Ovary (tissue), 9 donors: Measurements from ENCODE around the gene NHLRC4. TPM values are rescaled to one million over a fixed set of nuclear protein-coding genes. Genes with fewer than 3 reads are reported as not detected.
A peak's percentile ranks its signal among the peaks of the same experiment; 100 is the strongest.

ENCODE experiments used
- DNase-seq, 5 donors: peaks; one replicate each; pipeline ENCODE4 v3.0.0-alpha.2; 2019 to 2020
- H3K27ac ChIP-seq, 2 donors: fragments of 200-600 bp; one replicate each; pipeline versions ENCODE4 v1.5.1 to v1.8.0; 2019 to 2022
- H3K27me3 ChIP-seq: fragments of 200-600 bp; one replicate; pipeline ENCODE4 v1.8.0; 2022
- H3K36me3 ChIP-seq: fragments of 200-600 bp; sonication (generic); one replicate; pipeline ENCODE4 v1.5.1; 2019
- H3K4me1 ChIP-seq: one replicate; pipeline ENCODE4 v1.8.1; 2013; ENCODE audit warnings: mild to moderate bottlenecking, moderate library complexity; ENCODE audit not compliant: insufficient read depth
- H3K4me3 ChIP-seq: fragments of 200-600 bp; sonication (generic); one replicate; pipeline ENCODE4 v1.5.1; 2017
- H3K9me3 ChIP-seq, 2 donors: fragments of 200-600 bp in 1 of 2; sonication (generic) in 1 of 2; one replicate each; pipeline versions ENCODE4 v1.5.1 to v1.8.1; 2013 to 2019; ENCODE audit warnings: mild to moderate bottlenecking in 1 of 2, moderate library complexity in 1 of 2
- CTCF ChIP-seq, 3 donors: fragments of 450-650 bp in 2 of 3; fragments of 200-600 bp in 1 of 3; IDR thresholded peaks; one replicate each; pipeline versions ENCODE4 v1.5.1 to v1.8.0; 2016 to 2022; ENCODE audit warnings: antibody characterized with exemption in 3 of 3, mild to moderate bottlenecking in 1 of 3
- EP300 ChIP-seq: sonication (generic); formaldehyde crosslinking; IDR thresholded peaks from one replicate; pipeline ENCODE4 v1.6.1; 2017; ENCODE audit warnings: antibody characterized with exemption
- POLR2A ChIP-seq: fragments of 450-650 bp; IDR thresholded peaks from one replicate; pipeline ENCODE4 v1.6.1; 2017; ENCODE audit warnings: antibody characterized with exemption, mild to moderate bottlenecking, moderate library complexity
- WGBS, 3 donors: extraction: QIAGEN DNeasy Blood & Tissue Kit in 1 of 3; methylation state at CpG; one replicate each; pipeline versions ENCODE4 v1.1.5 to v1.1.7; 2013 to 2017; 5-methylcytosine and 5-hydroxymethylcytosine counted together
- intact Hi-C, 4 donors: fragments of 100-400 bp; cut with DNase I; formaldehyde crosslinking; loops; one replicate each; pipeline versions ENCODE4 v1.11.0 to v1.15.1; 2022 to 2023
- polyA plus RNA-seq, 2 donors: library from polyadenylated mRNA; stranded (reverse); fragments of 200-250 nt in 1 of 2; fragments of 350-450 nt in 1 of 2; fragmentation: Illumina TruSeq in 1 of 2; extraction: RNeasy Lipid Tissue Mini Kit (QIAGEN cat#74804) in 1 of 2; gene quantifications; one replicate each; pipeline ENCODE4 v1.2.3, GENCODE V29; 2013 to 2014
- total RNA-seq, 7 donors: library from RNA; depleted of rRNA in 2 of 7; stranded (reverse); fragments of >200 nt in 2 of 7; fragmentation: NEBNext Ultra II Directional in 3 of 7; extraction: Animal tissue kit (Norgen Biotek cat#: 25700) in 3 of 7; gene quantifications; one replicate each; pipeline versions ENCODE4 v1.1.0 to v1.2.4, GENCODE V29; 2016 to 2023
- donor health status: DM: no; HTN: no; CAD: no; lungs with moderate emphysema.
- donor health status: DM: no; HTN: no; CAD: no.
- donor health status: Bipolar disorder and iron deficiency.
- donor health status: DM: yes; HTN: yes; CAD: no.
- donor health status: DM: no; HTN: no; CAD: no.
- donor health status: DM: yes; HTN: yes; CAD: no.

Gene NHLRC4
- total and polyA plus RNA-seq, 9 donors, result 0.53 to 15.4 (median 5.0) TPM

- TF ChIP-seq POLR2A (no peak), CTCF (IDR thresholded peaks at IDR 0.05) (no peak), EP300 (no peak)
- Histone ChIP-seq H3K27ac (no peak overlapping the region), H3K36me3 (no peaks in the 10 kb centered on the region), H3K27me3 (no peaks in the 10 kb centered on the region), H3K9me3 (no peaks in the 10 kb centered on the region), H3K4me3 (no peak overlapping the region), H3K4me1 (peaks cover 6% of the 10 kb centered on the region)
- intact Hi-C loops, result loop anchor here in 2 of 4 donors (5.0 kb wide), 2 partner anchors 59 to 79 kb away; partner anchors contain the start of gene MCRIP2 (in 1 of the 2)
- peak in 1 of 5 donors; percentile 21 for DNase-seq
- WGBS, 3 donors, result 49 to 56% (median 52%) methylated on average over 10 to 16 of the region's 16 CpGs
Observed at GRCh38 chr16:583470-583814, 16.6 kb downstream of the NHLRC4 start.

GRCh38 chr16:583815-584591 is 17.2 kb downstream of the NHLRC4 start:
- WGBS, 3 donors, result 20 to 44% (median 42%) methylated on average over 31 to 38 of the region's 38 CpGs
- DNase-seq, result peak in 4 of 5 donors; percentile 30 to 56 (median 36)
- no peaks in the 10 kb centered on the region for H3K36me3 ChIP-seq
- no peak overlapping the region for H3K27ac ChIP-seq
- intact Hi-C loops, result loop anchor here in 2 of 4 donors (5.0 kb wide), 2 partner anchors 58 to 78 kb away; partner anchors contain the start of gene MCRIP2 (in 1 of the 2)
- H3K4me3 ChIP-seq, result no peak overlapping the region
- no peaks in the 10 kb centered on the region for H3K27me3 ChIP-seq
- peaks cover 6% of the 10 kb centered on the region for H3K4me1 ChIP-seq
- H3K9me3 ChIP-seq, result no peaks in the 10 kb centered on the region
- TF ChIP-seq EP300 (no peak), CTCF (IDR thresholded peaks at IDR 0.05) (no peak), POLR2A (no peak)

- TF ChIP-seq CTCF (IDR thresholded peaks at IDR 0.05) (no peak), EP300 (no peak), POLR2A (no peak)
Observed at GRCh38 chr16:585351-585750, 18.5 kb downstream of the NHLRC4 start.

GRCh38 chr16:586047-586644 is 19.3 kb downstream of the NHLRC4 start:
- no peak overlapping the region for H3K27ac ChIP-seq
- no peaks in the 10 kb centered on the region for H3K36me3 ChIP-seq
- H3K27me3 ChIP-seq, result no peaks in the 10 kb centered on the region
- peaks cover 12% of the 10 kb centered on the region for H3K4me1 ChIP-seq
- no peak overlapping the region for H3K4me3 ChIP-seq
- 18 to 26% (median 23%) methylated on average over 16 of the region's 16 CpGs for WGBS, 3 donors
- TF ChIP-seq EP300, result no peak
- TF ChIP-seq POLR2A, result no peak
- TF ChIP-seq CTCF (IDR thresholded peaks at IDR 0.05), result no peak
- peak in 2 of 5 donors; percentile 31 to 42 for DNase-seq
- H3K9me3 ChIP-seq, result no peaks in the 10 kb centered on the region
- intact Hi-C loops, result loop anchor here in 1 of 4 donors (5.0 kb wide), 1 partner anchor 71 kb away; no protein-coding TSS in a partner anchor

More at GRCh38 chr16:585351-585750, 18.5 kb downstream of the NHLRC4 start:
- no peak overlapping the region for H3K27ac ChIP-seq
- H3K4me1 ChIP-seq, result peaks cover 6% of the 10 kb centered on the region
- DNase-seq, result peak in 4 of 5 donors; percentile 30 to 48 (median 38)
- intact Hi-C loops, result loop anchor here in 1 of 4 donors (5.0 kb wide), 1 partner anchor 72 kb away; no protein-coding TSS in a partner anchor
- no peak overlapping the region for H3K4me3 ChIP-seq
- WGBS, 3 donors, result 6 to 17% (median 15%) methylated on average over 9 to 10 of the region's 10 CpGs
- H3K36me3 ChIP-seq, result no peaks in the 10 kb centered on the region
- no peaks in the 10 kb centered on the region for H3K9me3 ChIP-seq
- H3K27me3 ChIP-seq, result no peaks in the 10 kb centered on the region
